AG04449 (cell line): ENCODE results near the gene TBL1XR1.

Experiments used
- CTCF ChIA-PET: fragments of 350-600 bp; formaldehyde crosslinking; extraction: SDS; loops from one replicate; lab custom pipeline; 2021; ENCODE audit warnings: antibody characterized with exemption; lab: Yijun Ruan, JAX
- POLR2A ChIA-PET: fragments of 400-600, 350-600 bp; formaldehyde crosslinking; extraction: SDS; loops from one replicate; lab custom pipeline; 2020; ENCODE audit warnings: antibody characterized with exemption, inconsistent platforms; lab: Yijun Ruan, JAX
- DNase-seq: peaks from one replicate; pipeline ENCODE4 v3.0.0-alpha.2; 2010; ENCODE audit warnings: low read depth, low spot score
- H3K4me3 ChIP-seq: 2 replicates; pipeline ENCODE4 v1.5.1; 2011; ENCODE audit warnings: low read depth, mild to moderate bottlenecking, control low read depth, low read length
- TF ChIP-seq, protein P1 (sequence below): IDR thresholded peaks from one replicate; pipeline ENCODE4 v1.5.1; 2011; ENCODE audit warnings: mild to moderate bottlenecking, moderate library complexity, low read length, control low read depth, inconsistent platforms; ENCODE audit not compliant: insufficient read depth; ENCODE audit errors: missing control alignments

TBL1XR1 gene

GRCh38 chr3:177123822-177124221 is 73.5 kb downstream of the TBL1XR1 start:
- TF ChIP-seq, protein P1, sequence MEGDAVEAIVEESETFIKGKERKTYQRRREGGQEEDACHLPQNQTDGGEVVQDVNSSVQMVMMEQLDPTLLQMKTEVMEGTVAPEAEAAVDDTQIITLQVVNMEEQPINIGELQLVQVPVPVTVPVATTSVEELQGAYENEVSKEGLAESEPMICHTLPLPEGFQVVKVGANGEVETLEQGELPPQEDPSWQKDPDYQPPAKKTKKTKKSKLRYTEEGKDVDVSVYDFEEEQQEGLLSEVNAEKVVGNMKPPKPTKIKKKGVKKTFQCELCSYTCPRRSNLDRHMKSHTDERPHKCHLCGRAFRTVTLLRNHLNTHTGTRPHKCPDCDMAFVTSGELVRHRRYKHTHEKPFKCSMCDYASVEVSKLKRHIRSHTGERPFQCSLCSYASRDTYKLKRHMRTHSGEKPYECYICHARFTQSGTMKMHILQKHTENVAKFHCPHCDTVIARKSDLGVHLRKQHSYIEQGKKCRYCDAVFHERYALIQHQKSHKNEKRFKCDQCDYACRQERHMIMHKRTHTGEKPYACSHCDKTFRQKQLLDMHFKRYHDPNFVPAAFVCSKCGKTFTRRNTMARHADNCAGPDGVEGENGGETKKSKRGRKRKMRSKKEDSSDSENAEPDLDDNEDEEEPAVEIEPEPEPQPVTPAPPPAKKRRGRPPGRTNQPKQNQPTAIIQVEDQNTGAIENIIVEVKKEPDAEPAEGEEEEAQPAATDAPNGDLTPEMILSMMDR = no peak
- no peak for DNase-seq
- H3K4me3 ChIP-seq = no peak overlapping the region
- CTCF ChIA-PET = interaction anchor here (1.4 kb wide), 1 partner anchor 13 kb away, joined by 3 read pairs; no protein-coding TSS in a partner anchor
- POLR2A ChIA-PET = no interaction called here

DNA sequence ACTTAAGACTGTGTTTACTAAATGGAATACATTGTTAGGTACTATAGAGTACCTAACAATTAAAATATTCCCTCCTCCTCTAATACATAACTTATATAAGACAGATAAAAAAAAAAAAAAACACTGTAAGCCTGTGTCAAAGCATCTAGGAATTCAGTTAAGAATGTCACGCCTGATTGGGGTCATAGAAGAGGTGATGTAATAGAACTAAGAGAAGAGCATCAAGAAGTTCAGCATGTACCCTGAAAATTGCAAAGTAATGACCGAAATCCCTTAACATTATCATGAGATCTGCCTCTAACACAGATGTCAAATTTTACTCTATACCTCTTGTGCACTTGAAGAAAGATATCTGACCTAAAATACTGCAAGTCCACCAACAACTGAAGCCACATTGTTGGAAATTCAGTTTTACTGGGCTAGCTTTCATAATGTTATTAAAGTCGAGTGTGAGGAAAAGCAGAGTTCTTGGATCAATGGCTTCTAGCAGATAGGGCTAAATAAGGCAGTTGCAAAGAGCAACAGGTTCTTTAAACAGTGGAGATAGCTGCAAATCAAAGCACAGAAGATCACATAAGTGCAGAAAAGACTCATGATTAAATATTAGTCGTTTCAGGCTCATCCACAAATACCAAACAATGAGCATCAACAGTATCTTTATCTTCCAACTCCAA is 75.0 kb downstream of the TBL1XR1 start:
- CTCF ChIA-PET = no interaction called here
- DNase-seq = no peak
- POLR2A ChIA-PET = no interaction called here
- TF ChIP-seq, protein P1 = no peak
- H3K4me3 ChIP-seq = no peak overlapping the region

DNA sequence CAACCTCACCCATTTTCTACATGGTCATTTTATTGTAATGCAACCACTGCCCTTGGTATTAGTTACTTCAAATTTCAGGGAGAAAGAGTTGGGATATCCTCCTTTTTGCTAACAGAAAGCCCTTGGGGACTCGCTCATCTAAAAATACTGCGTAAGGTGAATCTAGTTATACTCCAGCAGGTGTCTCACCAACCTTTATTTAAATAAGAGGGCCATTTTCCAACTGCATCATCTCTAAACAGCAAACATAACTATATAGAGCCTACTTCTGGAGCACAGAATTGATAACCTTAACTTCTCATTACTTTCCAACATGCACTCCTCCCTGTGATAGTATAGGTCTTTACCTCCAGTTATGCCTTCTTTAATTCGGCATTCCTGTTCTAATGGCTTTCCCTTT is 77.5 kb downstream of the TBL1XR1 start:
- TF ChIP-seq, protein P1 = no peak
- ChIA-PET POLR2A (no interaction called here), CTCF (no interaction called here)
- H3K4me3 ChIP-seq = no peak overlapping the region
- DNase-seq = no peak

GRCh38 chr3:177114253-177114652 is 83.0 kb downstream of the TBL1XR1 start:
- CTCF ChIA-PET = no interaction called here
- POLR2A ChIA-PET = no interaction called here
- DNase-seq = no peak
- H3K4me3 ChIP-seq = no peak overlapping the region
- TF ChIP-seq, protein P1 = no peak

DNA sequence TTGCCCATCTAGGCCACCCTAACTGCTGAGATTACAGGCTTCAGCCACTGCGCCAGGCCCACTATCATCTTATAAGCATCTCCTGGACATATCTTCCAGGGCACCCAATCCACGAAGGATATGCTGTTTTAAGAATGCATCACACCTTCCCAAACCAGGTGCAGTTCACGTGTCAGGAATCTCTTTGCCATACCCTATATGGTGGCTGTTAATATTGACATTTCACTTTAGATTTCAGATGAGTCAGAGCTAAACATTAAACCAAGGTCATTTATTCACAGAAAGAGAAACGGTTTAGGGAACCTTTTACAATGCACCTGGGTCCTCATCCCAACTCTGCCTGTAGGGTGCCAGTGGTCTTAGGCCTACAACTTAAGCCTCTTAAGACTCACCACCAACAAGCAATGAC is 85.7 kb downstream of the TBL1XR1 start:
- CTCF ChIA-PET = no interaction called here
- no peak for DNase-seq
- TF ChIP-seq, protein P1 = no peak
- no peak overlapping the region for H3K4me3 ChIP-seq
- POLR2A ChIA-PET = interaction anchor here (0.6 kb wide), 1 partner anchor 417 kb away, joined by 4 read pairs; no protein-coding TSS in a partner anchor

GRCh38 chr3:177110895-177111294 is 86.4 kb downstream of the TBL1XR1 start:
- TF ChIP-seq, protein P1 = no peak
- POLR2A ChIA-PET = interaction anchor here (0.6 kb wide), 1 partner anchor 417 kb away, joined by 4 read pairs; no protein-coding TSS in a partner anchor
- DNase-seq = no peak
- H3K4me3 ChIP-seq = no peak overlapping the region
- CTCF ChIA-PET = no interaction called here
